HEK293 (cell line): Measurements from ENCODE around the gene RIPOR3.

Source experiments
- GLIS2 ChIP-seq: fragments of 450-650 bp; formaldehyde crosslinking; IDR thresholded peaks from 2 replicates; pipeline ENCODE4 v1.5.1; 2016; ENCODE audit warnings: missing biosample characterization, missing genetic modification characterization
- KLF7 ChIP-seq: fragments of 450-650 bp; formaldehyde crosslinking; IDR thresholded peaks from 2 replicates; pipeline ENCODE4 v1.5.1; 2016; ENCODE audit warnings: missing biosample characterization, missing genetic modification characterization, borderline replicate concordance
- KLF9 ChIP-seq: fragments of 450-650 bp; formaldehyde crosslinking; IDR thresholded peaks from 2 replicates; pipeline ENCODE4 v1.5.1; 2016; ENCODE audit warnings: missing biosample characterization, missing genetic modification characterization, low read depth
- PRDM1 ChIP-seq: fragments of 450-650 bp; formaldehyde crosslinking; IDR thresholded peaks from 2 replicates; pipeline ENCODE4; 2016; ENCODE audit warnings: missing biosample characterization, missing genetic modification characterization
- SP2 ChIP-seq: fragments of 450-650 bp; formaldehyde crosslinking; IDR thresholded peaks from 2 replicates; pipeline ENCODE4 v1.5.1; 2016; ENCODE audit warnings: missing biosample characterization, missing genetic modification characterization
- WT1 ChIP-seq: fragments of 450-650 bp; formaldehyde crosslinking; IDR thresholded peaks from 2 replicates; pipeline ENCODE4 v1.5.1; 2016; ENCODE audit warnings: missing biosample characterization, missing genetic modification characterization
- ZEB2 ChIP-seq: fragments of 450-650 bp; formaldehyde crosslinking; IDR thresholded peaks from 2 replicates; pipeline ENCODE4 v1.5.1; 2016; ENCODE audit warnings: missing biosample characterization, missing genetic modification characterization
- ZNF19 ChIP-seq: fragments of 450-650 bp; formaldehyde crosslinking; IDR thresholded peaks from 2 replicates; pipeline ENCODE4; 2016; ENCODE audit warnings: missing biosample characterization, missing genetic modification characterization, low read depth
- ZNF266 ChIP-seq: fragments of 450-650 bp; formaldehyde crosslinking; IDR thresholded peaks from 2 replicates; pipeline ENCODE4 v1.5.1; 2016; ENCODE audit warnings: missing biosample characterization, missing genetic modification characterization, low read depth
- ZNF302 ChIP-seq: fragments of 450-650 bp; formaldehyde crosslinking; IDR thresholded peaks from 2 replicates; pipeline ENCODE4 v1.5.1; 2016; ENCODE audit warnings: missing biosample characterization, missing genetic modification characterization, low read depth
- ZNF404 ChIP-seq: fragments of 450-650 bp; formaldehyde crosslinking; IDR thresholded peaks from 2 replicates; pipeline ENCODE4 v1.5.1; 2017; ENCODE audit warnings: missing biosample characterization, missing genetic modification characterization
- ZNF433 ChIP-seq: fragments of 450-650 bp; formaldehyde crosslinking; IDR thresholded peaks from 2 replicates; pipeline ENCODE4 v1.5.1; 2016; ENCODE audit warnings: missing biosample characterization, missing genetic modification characterization, low read depth
- ZNF529 ChIP-seq: fragments of 450-650 bp; formaldehyde crosslinking; IDR thresholded peaks from 2 replicates; pipeline ENCODE4 v1.5.1; 2017; ENCODE audit warnings: missing genetic modification characterization, missing biosample characterization; ENCODE audit not compliant: insufficient replicate concordance
- ZNF571 ChIP-seq: fragments of 450-650 bp; formaldehyde crosslinking; IDR thresholded peaks from 2 replicates; pipeline ENCODE4 v1.5.0; 2017; ENCODE audit warnings: missing biosample characterization, missing genetic modification characterization
- ZNF600 ChIP-seq: fragments of 450-650 bp; formaldehyde crosslinking; IDR thresholded peaks from 2 replicates; pipeline ENCODE4 v1.5.1; 2016; ENCODE audit warnings: missing biosample characterization, missing genetic modification characterization
- ZNF610 ChIP-seq: fragments of 450-650 bp; formaldehyde crosslinking; IDR thresholded peaks from 2 replicates; pipeline ENCODE4 v1.5.1; 2016; ENCODE audit warnings: missing biosample characterization, missing genetic modification characterization, borderline replicate concordance
- ZNF624 ChIP-seq: fragments of 450-650 bp; formaldehyde crosslinking; IDR thresholded peaks from 2 replicates; pipeline ENCODE4 v1.5.1; 2017; ENCODE audit warnings: missing biosample characterization, missing genetic modification characterization
- ZNF707 ChIP-seq: fragments of 450-650 bp; formaldehyde crosslinking; IDR thresholded peaks from 2 replicates; pipeline ENCODE4 v1.5.1; 2016; ENCODE audit warnings: missing biosample characterization, missing genetic modification characterization
- ZNF776 ChIP-seq: fragments of 450-650 bp; formaldehyde crosslinking; IDR thresholded peaks from 2 replicates; pipeline ENCODE4 v1.5.0; 2017; ENCODE audit warnings: missing biosample characterization, missing genetic modification characterization, borderline replicate concordance
- TF ChIP-seq, protein P1 (sequence below): fragments of 450-650 bp; formaldehyde crosslinking; IDR thresholded peaks from 2 replicates; pipeline ENCODE4 v1.5.1; 2017; ENCODE audit warnings: missing biosample characterization, missing genetic modification characterization
- TF ChIP-seq, protein P2 (sequence below): sonication (generic); formaldehyde crosslinking; IDR thresholded peaks from 2 replicates; pipeline ENCODE4 v1.8.1; 2022; ENCODE audit warnings: mild to moderate bottlenecking, moderate library complexity, missing genetic modification reagents
- TF ChIP-seq, protein P3 (sequence below): fragments of 450-650 bp; formaldehyde crosslinking; IDR thresholded peaks from 2 replicates; pipeline ENCODE4 v1.5.1; 2016; ENCODE audit warnings: missing biosample characterization, missing genetic modification characterization, borderline replicate concordance
- TF ChIP-seq, protein P4 (sequence below): fragments of 450-650 bp; formaldehyde crosslinking; IDR thresholded peaks from 2 replicates; pipeline ENCODE4; 2016; ENCODE audit warnings: missing biosample characterization, missing genetic modification characterization
- TF ChIP-seq, protein P5 (sequence below): fragments of 450-650 bp; formaldehyde crosslinking; IDR thresholded peaks from 2 replicates; pipeline ENCODE4 v1.5.1; 2017; ENCODE audit warnings: missing biosample characterization, missing genetic modification characterization
- TF ChIP-seq, protein P6 (sequence below): fragments of 450-650 bp; formaldehyde crosslinking; conservative IDR thresholded peaks from 2 replicates; pipeline ENCODE4 v1.5.1; 2016; ENCODE audit warnings: low read depth, missing biosample characterization, missing genetic modification characterization

The RIPOR3 gene

DNA sequence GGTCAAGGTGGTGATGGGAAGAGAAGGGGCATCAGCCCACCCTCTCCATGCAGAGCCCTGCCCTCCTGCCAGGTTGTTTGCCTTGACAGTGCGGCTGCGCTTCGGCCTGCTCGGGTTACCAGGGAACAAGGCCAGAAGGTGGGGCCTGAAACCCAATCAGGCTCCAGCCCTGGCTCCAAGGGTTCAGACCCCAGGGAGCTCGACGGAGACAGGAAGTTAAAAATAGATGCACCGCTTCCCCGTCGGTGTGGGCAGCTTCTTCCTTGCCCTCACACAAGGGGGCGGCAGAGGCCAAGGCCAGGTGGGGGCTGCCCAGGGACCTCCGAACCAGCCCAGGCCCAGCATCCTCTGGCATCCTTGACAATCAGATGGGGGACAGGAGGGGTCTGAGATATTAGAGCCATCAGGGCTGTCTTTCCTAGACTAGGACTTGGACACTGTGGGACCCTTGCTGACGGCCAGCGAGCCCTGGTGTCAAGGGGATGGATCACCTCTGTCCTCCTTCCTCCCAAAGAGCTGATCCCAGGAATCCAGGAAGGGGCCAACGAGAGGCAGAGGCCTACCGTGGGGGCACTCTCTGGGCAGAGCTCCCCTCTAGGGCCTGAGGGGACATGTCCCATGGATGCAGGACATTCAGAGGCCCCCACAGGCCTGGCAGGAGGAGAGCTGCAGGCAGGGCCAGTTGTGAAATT is 65.2 kb downstream of the RIPOR3 start (continued):
- TF ChIP-seq, protein P1, sequence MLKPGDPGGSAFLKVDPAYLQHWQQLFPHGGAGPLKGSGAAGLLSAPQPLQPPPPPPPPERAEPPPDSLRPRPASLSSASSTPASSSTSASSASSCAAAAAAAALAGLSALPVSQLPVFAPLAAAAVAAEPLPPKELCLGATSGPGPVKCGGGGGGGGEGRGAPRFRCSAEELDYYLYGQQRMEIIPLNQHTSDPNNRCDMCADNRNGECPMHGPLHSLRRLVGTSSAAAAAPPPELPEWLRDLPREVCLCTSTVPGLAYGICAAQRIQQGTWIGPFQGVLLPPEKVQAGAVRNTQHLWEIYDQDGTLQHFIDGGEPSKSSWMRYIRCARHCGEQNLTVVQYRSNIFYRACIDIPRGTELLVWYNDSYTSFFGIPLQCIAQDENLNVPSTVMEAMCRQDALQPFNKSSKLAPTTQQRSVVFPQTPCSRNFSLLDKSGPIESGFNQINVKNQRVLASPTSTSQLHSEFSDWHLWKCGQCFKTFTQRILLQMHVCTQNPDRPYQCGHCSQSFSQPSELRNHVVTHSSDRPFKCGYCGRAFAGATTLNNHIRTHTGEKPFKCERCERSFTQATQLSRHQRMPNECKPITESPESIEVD (tag by site-specific recombination), result no peak
- TF ChIP-seq, protein P2, sequence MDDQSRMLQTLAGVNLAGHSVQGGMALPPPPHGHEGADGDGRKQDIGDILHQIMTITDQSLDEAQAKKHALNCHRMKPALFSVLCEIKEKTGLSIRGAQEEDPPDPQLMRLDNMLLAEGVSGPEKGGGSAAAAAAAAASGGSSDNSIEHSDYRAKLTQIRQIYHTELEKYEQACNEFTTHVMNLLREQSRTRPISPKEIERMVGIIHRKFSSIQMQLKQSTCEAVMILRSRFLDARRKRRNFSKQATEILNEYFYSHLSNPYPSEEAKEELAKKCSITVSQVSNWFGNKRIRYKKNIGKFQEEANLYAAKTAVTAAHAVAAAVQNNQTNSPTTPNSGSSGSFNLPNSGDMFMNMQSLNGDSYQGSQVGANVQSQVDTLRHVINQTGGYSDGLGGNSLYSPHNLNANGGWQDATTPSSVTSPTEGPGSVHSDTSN (CRISPR knock-in tag), result no peak
- TF ChIP-seq ZNF302 (tag by site-specific recombination) (no peak), SP2 (tag by site-specific recombination) (no peak), WT1 (no peak), ZNF19 (tag by site-specific recombination) (no peak), KLF7 (tag by site-specific recombination) (no peak), ZNF404 (no peak), ZEB2 (tag by site-specific recombination) (no peak), ZNF776 (no peak), ZNF610 (tag by site-specific recombination) (no peak), ZNF529 (tag by site-specific recombination) (no peak), PRDM1 (tag by site-specific recombination) (no peak), ZNF707 (tag by site-specific recombination) (no peak), ZNF266 (tag by site-specific recombination) (no peak), KLF9 (no peak), ZNF433 (tag by site-specific recombination) (no peak), ZNF624 (tag by site-specific recombination) (no peak), GLIS2 (peak; percentile 58; the same call in 1 of the 2 replicates), ZNF600 (tag by site-specific recombination) (no peak), ZNF571 (tag by site-specific recombination) (no peak)
- TF ChIP-seq, protein P3, sequence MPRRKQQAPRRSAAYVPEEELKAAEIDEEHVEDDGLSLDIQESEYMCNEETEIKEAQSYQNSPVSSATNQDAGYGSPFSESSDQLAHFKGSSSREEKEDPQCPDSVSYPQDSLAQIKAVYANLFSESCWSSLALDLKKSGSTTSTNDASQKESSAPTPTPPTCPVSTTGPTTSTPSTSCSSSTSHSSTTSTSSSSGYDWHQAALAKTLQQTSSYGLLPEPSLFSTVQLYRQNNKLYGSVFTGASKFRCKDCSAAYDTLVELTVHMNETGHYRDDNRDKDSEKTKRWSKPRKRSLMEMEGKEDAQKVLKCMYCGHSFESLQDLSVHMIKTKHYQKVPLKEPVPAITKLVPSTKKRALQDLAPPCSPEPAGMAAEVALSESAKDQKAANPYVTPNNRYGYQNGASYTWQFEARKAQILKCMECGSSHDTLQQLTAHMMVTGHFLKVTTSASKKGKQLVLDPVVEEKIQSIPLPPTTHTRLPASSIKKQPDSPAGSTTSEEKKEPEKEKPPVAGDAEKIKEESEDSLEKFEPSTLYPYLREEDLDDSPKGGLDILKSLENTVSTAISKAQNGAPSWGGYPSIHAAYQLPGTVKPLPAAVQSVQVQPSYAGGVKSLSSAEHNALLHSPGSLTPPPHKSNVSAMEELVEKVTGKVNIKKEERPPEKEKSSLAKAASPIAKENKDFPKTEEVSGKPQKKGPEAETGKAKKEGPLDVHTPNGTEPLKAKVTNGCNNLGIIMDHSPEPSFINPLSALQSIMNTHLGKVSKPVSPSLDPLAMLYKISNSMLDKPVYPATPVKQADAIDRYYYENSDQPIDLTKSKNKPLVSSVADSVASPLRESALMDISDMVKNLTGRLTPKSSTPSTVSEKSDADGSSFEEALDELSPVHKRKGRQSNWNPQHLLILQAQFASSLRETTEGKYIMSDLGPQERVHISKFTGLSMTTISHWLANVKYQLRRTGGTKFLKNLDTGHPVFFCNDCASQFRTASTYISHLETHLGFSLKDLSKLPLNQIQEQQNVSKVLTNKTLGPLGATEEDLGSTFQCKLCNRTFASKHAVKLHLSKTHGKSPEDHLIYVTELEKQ (tag by site-specific recombination), result no peak
- TF ChIP-seq, protein P4, sequence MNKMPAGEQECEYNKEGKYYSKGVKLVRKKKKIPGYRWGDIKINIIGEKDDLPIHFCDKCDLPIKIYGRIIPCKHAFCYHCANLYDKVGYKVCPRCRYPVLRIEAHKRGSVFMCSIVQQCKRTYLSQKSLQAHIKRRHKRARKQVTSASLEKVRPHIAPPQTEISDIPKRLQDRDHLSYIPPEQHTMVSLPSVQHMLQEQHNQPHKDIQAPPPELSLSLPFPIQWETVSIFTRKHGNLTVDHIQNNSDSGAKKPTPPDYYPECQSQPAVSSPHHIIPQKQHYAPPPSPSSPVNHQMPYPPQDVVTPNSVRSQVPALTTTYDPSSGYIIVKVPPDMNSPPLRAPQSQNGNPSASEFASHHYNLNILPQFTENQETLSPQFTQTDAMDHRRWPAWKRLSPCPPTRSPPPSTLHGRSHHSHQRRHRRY (tag by site-specific recombination), result no peak
- TF ChIP-seq, protein P5, sequence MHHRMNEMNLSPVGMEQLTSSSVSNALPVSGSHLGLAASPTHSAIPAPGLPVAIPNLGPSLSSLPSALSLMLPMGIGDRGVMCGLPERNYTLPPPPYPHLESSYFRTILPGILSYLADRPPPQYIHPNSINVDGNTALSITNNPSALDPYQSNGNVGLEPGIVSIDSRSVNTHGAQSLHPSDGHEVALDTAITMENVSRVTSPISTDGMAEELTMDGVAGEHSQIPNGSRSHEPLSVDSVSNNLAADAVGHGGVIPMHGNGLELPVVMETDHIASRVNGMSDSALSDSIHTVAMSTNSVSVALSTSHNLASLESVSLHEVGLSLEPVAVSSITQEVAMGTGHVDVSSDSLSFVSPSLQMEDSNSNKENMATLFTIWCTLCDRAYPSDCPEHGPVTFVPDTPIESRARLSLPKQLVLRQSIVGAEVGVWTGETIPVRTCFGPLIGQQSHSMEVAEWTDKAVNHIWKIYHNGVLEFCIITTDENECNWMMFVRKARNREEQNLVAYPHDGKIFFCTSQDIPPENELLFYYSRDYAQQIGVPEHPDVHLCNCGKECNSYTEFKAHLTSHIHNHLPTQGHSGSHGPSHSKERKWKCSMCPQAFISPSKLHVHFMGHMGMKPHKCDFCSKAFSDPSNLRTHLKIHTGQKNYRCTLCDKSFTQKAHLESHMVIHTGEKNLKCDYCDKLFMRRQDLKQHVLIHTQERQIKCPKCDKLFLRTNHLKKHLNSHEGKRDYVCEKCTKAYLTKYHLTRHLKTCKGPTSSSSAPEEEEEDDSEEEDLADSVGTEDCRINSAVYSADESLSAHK, result no peak
- TF ChIP-seq, protein P6, sequence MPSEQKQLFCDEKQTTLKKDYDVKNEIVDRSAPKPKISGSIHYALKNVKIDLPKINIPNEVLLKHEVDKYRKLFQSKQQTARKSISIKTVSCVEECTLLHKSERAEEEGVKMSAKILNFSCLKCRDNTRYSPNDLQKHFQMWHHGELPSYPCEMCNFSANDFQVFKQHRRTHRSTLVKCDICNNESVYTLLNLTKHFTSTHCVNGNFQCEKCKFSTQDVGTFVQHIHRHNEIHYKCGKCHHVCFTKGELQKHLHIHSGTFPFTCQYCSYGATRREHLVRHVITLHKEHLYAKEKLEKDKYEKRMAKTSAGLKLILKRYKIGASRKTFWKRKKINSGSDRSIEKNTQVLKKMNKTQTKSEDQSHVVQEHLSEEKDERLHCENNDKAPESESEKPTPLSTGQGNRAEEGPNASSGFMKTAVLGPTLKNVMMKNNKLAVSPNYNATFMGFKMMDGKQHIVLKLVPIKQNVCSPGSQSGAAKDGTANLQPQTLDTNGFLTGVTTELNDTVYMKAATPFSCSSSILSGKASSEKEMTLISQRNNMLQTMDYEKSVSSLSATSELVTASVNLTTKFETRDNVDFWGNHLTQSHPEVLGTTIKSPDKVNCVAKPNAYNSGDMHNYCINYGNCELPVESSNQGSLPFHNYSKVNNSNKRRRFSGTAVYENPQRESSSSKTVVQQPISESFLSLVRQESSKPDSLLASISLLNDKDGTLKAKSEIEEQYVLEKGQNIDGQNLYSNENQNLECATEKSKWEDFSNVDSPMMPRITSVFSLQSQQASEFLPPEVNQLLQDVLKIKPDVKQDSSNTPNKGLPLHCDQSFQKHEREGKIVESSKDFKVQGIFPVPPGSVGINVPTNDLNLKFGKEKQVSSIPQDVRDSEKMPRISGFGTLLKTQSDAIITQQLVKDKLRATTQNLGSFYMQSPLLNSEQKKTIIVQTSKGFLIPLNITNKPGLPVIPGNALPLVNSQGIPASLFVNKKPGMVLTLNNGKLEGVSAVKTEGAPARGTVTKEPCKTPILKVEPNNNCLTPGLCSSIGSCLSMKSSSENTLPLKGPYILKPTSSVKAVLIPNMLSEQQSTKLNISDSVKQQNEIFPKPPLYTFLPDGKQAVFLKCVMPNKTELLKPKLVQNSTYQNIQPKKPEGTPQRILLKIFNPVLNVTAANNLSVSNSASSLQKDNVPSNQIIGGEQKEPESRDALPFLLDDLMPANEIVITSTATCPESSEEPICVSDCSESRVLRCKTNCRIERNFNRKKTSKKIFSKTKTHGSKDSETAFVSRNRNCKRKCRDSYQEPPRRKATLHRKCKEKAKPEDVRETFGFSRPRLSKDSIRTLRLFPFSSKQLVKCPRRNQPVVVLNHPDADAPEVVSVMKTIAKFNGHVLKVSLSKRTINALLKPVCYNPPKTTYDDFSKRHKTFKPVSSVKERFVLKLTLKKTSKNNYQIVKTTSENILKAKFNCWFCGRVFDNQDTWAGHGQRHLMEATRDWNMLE (tag by site-specific recombination), result no peak
